GM12872 (cell line): ENCODE results near the gene CCL23.

Experiments used
- CTCF ChIP-seq: IDR thresholded peaks from 3 replicates; pipeline ENCODE4 v1.5.1; 2011; ENCODE audit warnings: low read depth, mild to moderate bottlenecking, low read length, moderate library complexity; ENCODE audit not compliant: insufficient read depth

Gene CCL23

GRCh38 chr17:36055171-36055570, 37.4 kb upstream of the CCL23 start:
- no peak for TF ChIP-seq CTCF

GRCh38 chr17:36049643-36050042, 31.9 kb upstream of the CCL23 start:
- no peak for TF ChIP-seq CTCF

- no peak for TF ChIP-seq CTCF
Observed at GRCh38 chr17:36048066-36048465, 30.3 kb upstream of the CCL23 start.

GRCh38 chr17:36036235-36036634, 18.5 kb upstream of the CCL23 start:
- no peak for TF ChIP-seq CTCF

- no peak for TF ChIP-seq CTCF
Observed at GRCh38 chr17:36034127-36034526, 16.4 kb upstream of the CCL23 start.

GRCh38 chr17:36030956-36031355, 13.2 kb upstream of the CCL23 start:
- TF ChIP-seq CTCF = no peak

GRCh38 chr17:36027761-36028160, 10.0 kb upstream of the CCL23 start:
- TF ChIP-seq CTCF = no peak

GRCh38 chr17:36024106-36024869, 6.5 kb upstream of the CCL23 start:
- no peak for TF ChIP-seq CTCF
